Loucy (cell line): ENCODE data around the gene TMTC1.
A peak's percentile ranks its signal among the peaks of the same experiment; 100 is the strongest.

Experiments used
- H2AFZ ChIP-seq: fragments of 200-600 bp; sonication (generic); 2 replicates; pipeline ENCODE4 v1.6.0; 2016; ENCODE audit warnings: antibody characterized with exemption, mild to moderate bottlenecking, low read length, moderate library complexity
- H3F3A ChIP-seq: fragments of 200-600 bp; 2 replicates; pipeline ENCODE4 v1.6.0; 2016; ENCODE audit warnings: antibody characterized with exemption, low read depth, mild to moderate bottlenecking
- H3K27me3 ChIP-seq: fragments of 200-600 bp; sonication (generic); 2 replicates; pipeline ENCODE4 v1.6.1; 2014; ENCODE audit warnings: low read length, mild to moderate bottlenecking; ENCODE audit not compliant: insufficient read depth, poor library complexity, severe bottlenecking
- H3K36me3 ChIP-seq: fragments of 200-600 bp; sonication (generic); 2 replicates; pipeline ENCODE4 v1.6.1; 2016; ENCODE audit warnings: low read length; ENCODE audit not compliant: insufficient read depth
- H3K4me1 ChIP-seq: fragments of 200-600 bp; sonication (generic); 2 replicates; pipeline ENCODE4 v1.5.1; 2014; ENCODE audit warnings: low read length, mild to moderate bottlenecking; ENCODE audit not compliant: insufficient read depth, poor library complexity, severe bottlenecking
- H3K4me2 ChIP-seq: fragments of 200-600 bp; sonication (generic); 2 replicates; pipeline ENCODE4 v1.6.0; 2014; ENCODE audit warnings: antibody characterized with exemption, low read length, low read depth, mild to moderate bottlenecking; ENCODE audit not compliant: poor library complexity, severe bottlenecking
- H3K4me3 ChIP-seq: fragments of 200-600 bp; sonication (generic); 2 replicates; pipeline ENCODE4 v1.5.1; 2014; ENCODE audit warnings: low read length, mild to moderate bottlenecking, mixed read lengths; ENCODE audit not compliant: poor library complexity, severe bottlenecking
- H3K79me2 ChIP-seq: fragments of 200-600 bp; sonication (generic); 2 replicates; pipeline ENCODE4 v1.6.1; 2014; ENCODE audit warnings: low read length; ENCODE audit not compliant: insufficient read depth
- H3K9ac ChIP-seq: fragments of 200-600 bp; sonication (generic); 2 replicates; pipeline ENCODE4 v1.6.0; 2014; ENCODE audit warnings: mild to moderate bottlenecking, low read depth, low read length, moderate library complexity; ENCODE audit not compliant: poor library complexity, severe bottlenecking
- H3K9me2 ChIP-seq: fragments of 200-600 bp; sonication (generic); replicated peaks from 2 replicates; pipeline ENCODE4 v1.6.1; 2016; ENCODE audit warnings: low read depth, low read length, mixed read lengths
- H3K9me3 ChIP-seq: fragments of 200-600 bp; sonication (generic); 2 replicates; pipeline ENCODE4 v1.6.1; 2014; ENCODE audit warnings: mild to moderate bottlenecking, antibody characterized with exemption, low read length, low read depth; ENCODE audit not compliant: insufficient read depth
- H4K20me1 ChIP-seq: fragments of 200-600 bp; sonication (generic); 2 replicates; pipeline ENCODE4 v1.6.0; 2014; ENCODE audit warnings: antibody characterized with exemption, low read length, mild to moderate bottlenecking; ENCODE audit not compliant: insufficient read depth, poor library complexity, severe bottlenecking
- EZH2phosphoT487 ChIP-seq: fragments of 200-600 bp; IDR thresholded peaks from 2 replicates; pipeline ENCODE4 v1.6.1; 2018; ENCODE audit warnings: antibody characterized with exemption, mild to moderate bottlenecking, moderate library complexity, borderline replicate concordance
- TF ChIP-seq, protein P1 (sequence below): fragments of 200-600 bp; sonication (generic); conservative IDR thresholded peaks from 2 replicates; pipeline ENCODE4 v1.5.1; 2014; ENCODE audit warnings: mild to moderate bottlenecking, antibody characterized with exemption, low read length

TMTC1 gene

DNA sequence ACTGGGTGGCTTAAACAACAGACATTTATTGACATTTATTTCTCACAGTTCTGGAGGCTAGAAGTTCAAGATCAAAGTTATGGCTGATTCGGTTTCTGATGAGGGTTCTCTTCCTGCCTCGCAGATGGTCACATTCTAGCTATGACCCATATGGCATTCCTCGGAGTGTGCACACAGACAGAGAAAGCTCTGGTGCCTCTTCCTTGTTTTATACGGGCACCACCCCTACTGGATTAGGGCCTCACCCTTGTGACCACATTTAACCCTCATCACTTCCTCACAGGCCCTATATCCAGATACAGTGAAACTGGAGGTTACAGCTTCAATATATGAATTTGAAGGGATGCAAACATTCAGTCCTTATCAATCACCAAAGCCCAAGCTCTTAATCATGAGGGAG is 209.2 kb downstream of the TMTC1 start:
- Histone ChIP-seq H3K9me2 (no peaks in the 10 kb centered on the region), H3K4me3 (no peak overlapping the region), H3K36me3 (no peaks in the 10 kb centered on the region), H3K27me3 (no peaks in the 10 kb centered on the region), H3K9ac (no peak overlapping the region), H3K4me2 (no peak overlapping the region), H4K20me1 (no peaks in the 10 kb centered on the region), H3K4me1 (no peaks in the 10 kb centered on the region), H3F3A (no peaks in the 10 kb centered on the region), H2AFZ (peak overlapping the region; percentile 21; the same call in 1 of the 2 replicates), H3K79me2 (no peaks in the 10 kb centered on the region), H3K9me3 (no peaks in the 10 kb centered on the region)
- TF ChIP-seq, protein P1, sequence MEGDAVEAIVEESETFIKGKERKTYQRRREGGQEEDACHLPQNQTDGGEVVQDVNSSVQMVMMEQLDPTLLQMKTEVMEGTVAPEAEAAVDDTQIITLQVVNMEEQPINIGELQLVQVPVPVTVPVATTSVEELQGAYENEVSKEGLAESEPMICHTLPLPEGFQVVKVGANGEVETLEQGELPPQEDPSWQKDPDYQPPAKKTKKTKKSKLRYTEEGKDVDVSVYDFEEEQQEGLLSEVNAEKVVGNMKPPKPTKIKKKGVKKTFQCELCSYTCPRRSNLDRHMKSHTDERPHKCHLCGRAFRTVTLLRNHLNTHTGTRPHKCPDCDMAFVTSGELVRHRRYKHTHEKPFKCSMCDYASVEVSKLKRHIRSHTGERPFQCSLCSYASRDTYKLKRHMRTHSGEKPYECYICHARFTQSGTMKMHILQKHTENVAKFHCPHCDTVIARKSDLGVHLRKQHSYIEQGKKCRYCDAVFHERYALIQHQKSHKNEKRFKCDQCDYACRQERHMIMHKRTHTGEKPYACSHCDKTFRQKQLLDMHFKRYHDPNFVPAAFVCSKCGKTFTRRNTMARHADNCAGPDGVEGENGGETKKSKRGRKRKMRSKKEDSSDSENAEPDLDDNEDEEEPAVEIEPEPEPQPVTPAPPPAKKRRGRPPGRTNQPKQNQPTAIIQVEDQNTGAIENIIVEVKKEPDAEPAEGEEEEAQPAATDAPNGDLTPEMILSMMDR = no peak
- no peak for TF ChIP-seq EZH2phosphoT487

DNA sequence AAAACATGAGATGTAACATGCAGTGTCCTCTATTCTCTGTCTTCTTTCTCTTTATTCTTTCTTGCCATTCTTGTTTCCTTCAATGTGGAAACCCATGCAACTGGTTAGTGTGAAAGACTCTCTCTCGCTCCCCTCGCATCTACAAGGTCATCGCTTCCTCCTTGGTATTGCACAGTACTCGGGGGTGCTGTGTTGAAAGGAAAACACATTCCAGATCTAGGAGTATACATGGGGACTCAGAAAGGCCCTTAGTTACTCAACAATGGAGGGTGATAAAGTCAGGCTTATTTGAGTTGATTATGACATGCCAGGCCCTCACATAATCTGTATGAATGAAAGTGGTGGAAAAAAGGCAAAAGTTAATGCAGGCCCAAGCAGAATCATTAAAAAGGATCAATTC is 210.8 kb downstream of the TMTC1 start:
- H4K20me1 ChIP-seq = no peaks in the 10 kb centered on the region
- H3K4me3 ChIP-seq = no peak overlapping the region
- no peaks in the 10 kb centered on the region for H3K4me1 ChIP-seq
- TF ChIP-seq, protein P1 = no peak
- TF ChIP-seq EZH2phosphoT487 = no peak
- no peaks in the 10 kb centered on the region for H3K36me3 ChIP-seq
- H3K4me2 ChIP-seq = no peak overlapping the region
- H3K9ac ChIP-seq = no peak overlapping the region
- no peaks in the 10 kb centered on the region for H3K9me2 ChIP-seq
- H3K79me2 ChIP-seq = no peaks in the 10 kb centered on the region
- H3K27me3 ChIP-seq = no peaks in the 10 kb centered on the region
- no peaks in the 10 kb centered on the region for H3K9me3 ChIP-seq
- H2AFZ ChIP-seq = no peak overlapping the region
- no peaks in the 10 kb centered on the region for H3F3A ChIP-seq

DNA sequence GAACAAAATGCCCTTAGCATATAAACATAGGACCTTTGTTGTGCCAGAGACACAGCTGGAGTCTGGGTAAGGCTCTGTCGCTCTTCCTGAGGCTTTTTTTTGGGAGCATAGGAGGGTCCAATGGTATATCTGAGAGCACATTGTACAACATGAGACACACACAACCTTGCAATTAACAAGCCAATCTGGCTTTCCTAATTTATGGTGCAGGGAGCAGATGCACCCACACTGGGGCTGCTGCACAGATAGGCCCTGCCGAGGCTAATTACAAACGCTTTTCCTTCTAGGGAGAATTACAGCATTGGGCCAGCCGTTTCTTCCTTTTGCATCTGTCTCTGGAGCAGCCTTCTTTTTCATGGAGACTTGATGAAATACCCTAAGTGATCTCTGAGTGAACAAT is 211.3 kb downstream of the TMTC1 start:
- Histone ChIP-seq H3K79me2 (no peaks in the 10 kb centered on the region), H3K27me3 (no peaks in the 10 kb centered on the region), H3K9me3 (no peaks in the 10 kb centered on the region), H3K9me2 (no peaks in the 10 kb centered on the region), H3K4me2 (no peak overlapping the region), H3K4me3 (no peak overlapping the region), H3F3A (no peaks in the 10 kb centered on the region), H3K9ac (no peak overlapping the region), H4K20me1 (no peaks in the 10 kb centered on the region), H3K36me3 (no peaks in the 10 kb centered on the region), H2AFZ (no peak overlapping the region), H3K4me1 (no peaks in the 10 kb centered on the region)
- TF ChIP-seq, protein P1 = no peak
- TF ChIP-seq EZH2phosphoT487 = no peak
